GM12878 (cell line): ENCODE results near the gene SNCAIP. TPM values are rescaled to one million over a fixed set of nuclear protein-coding genes. Genes with fewer than 3 reads are reported as not detected.

Experiments used
- ATAC-seq: fragments of 200-7000 bp; cut with Tn5 transposase; 3 replicates; pipeline ENCODE4 v1.9.1; 2020; ENCODE audit warnings: mild to moderate bottlenecking, moderate library complexity
- BruUV-seq: library from RNA; stranded (reverse); fragments of 400-500 nt; replicated peaks from 2 replicates; lab custom pipeline; 2021; lab: Mats Ljungman, UMichigan
- CTCF ChIA-PET: fragments of 300-600 bp; sonication (Branson Sonifier 250); formaldehyde crosslinking; extraction: SDS; loops from one replicate; lab custom pipeline; 2021; ENCODE audit warnings: inconsistent platforms; lab: Yijun Ruan, JAX
- POLR2A ChIA-PET: fragments of 350-600 bp; formaldehyde crosslinking; extraction: SDS; loops from one replicate; lab custom pipeline; 2021; ENCODE audit warnings: inconsistent platforms; lab: Charles Lee
- RAD21 ChIA-PET: fragments of 300-600 bp; sonication (Branson Sonifier 250); formaldehyde crosslinking; loops from one replicate; lab custom pipeline; 2023; ENCODE audit warnings: antibody characterized with exemption; ENCODE audit not compliant: unreplicated experiment; lab: Charles Lee
- SMC1A ChIA-PET: fragments of 300-600 bp; sonication (Branson Sonifier 250); formaldehyde crosslinking; loops from one replicate; lab custom pipeline; 2023; ENCODE audit not compliant: unreplicated experiment, uncharacterized antibody; lab: Charles Lee
- DNase-seq: peaks from one replicate; pipeline ENCODE4 v3.0.0-alpha.2; 2011; ENCODE audit warnings: low read depth, low spot score
- FAIRE-seq: peaks from 3 replicates; lab custom pipeline; 2011; peaks lifted over from hg19 to GRCh38; lab: Jason Lieb, UNC
- H2AFZ ChIP-seq: 2 replicates; pipeline ENCODE4 v1.6.0; 2011; ENCODE audit warnings: low read depth, low read length, control low read depth; ENCODE audit not compliant: control insufficient read depth
- H3K27ac ChIP-seq: 2 replicates; pipeline ENCODE4 v1.5.1; 2011; ENCODE audit warnings: control low read depth; ENCODE audit not compliant: control insufficient read depth, insufficient read depth
- H3K27me3 ChIP-seq, 2 experiments: replicated peaks in 1 of 2; 2 replicates each; pipeline versions ENCODE4 v1.6.0 to v1.6.1; 2011; ENCODE audit warnings: low read length in 1 of 2; ENCODE audit not compliant: control insufficient read depth in 2 of 2, insufficient read depth in 2 of 2
- H3K36me3 ChIP-seq, 2 experiments: 2 replicates each; pipeline ENCODE4 v1.5.1; 2011; ENCODE audit warnings: low read length in 1 of 2; ENCODE audit not compliant: control insufficient read depth in 2 of 2, insufficient read depth in 2 of 2
- H3K4me1 ChIP-seq: 2 replicates; pipeline ENCODE4 v1.6.1; 2011; ENCODE audit warnings: mild to moderate bottlenecking, low read length, moderate library complexity, mixed read lengths; ENCODE audit not compliant: control insufficient read depth, insufficient read depth
- H3K4me2 ChIP-seq: 2 replicates; pipeline ENCODE4 v1.6.0; 2011; ENCODE audit warnings: control low read depth; ENCODE audit not compliant: control insufficient read depth, insufficient read depth
- H3K4me3 ChIP-seq: fragments of 200-600 bp; sonication (generic); 2 replicates; pipeline ENCODE4 v1.5.1; 2016
- H3K79me2 ChIP-seq: 2 replicates; pipeline ENCODE4 v1.6.0; 2011; ENCODE audit warnings: low read length; ENCODE audit not compliant: control insufficient read depth, insufficient read depth
- H3K9ac ChIP-seq: 2 replicates; pipeline ENCODE4 v1.8.0; 2011; ENCODE audit warnings: low read length, control low read depth, mixed read lengths; ENCODE audit not compliant: control insufficient read depth, insufficient read depth
- H3K9me3 ChIP-seq: replicated peaks from 3 replicates; pipeline ENCODE4 v1.5.1; 2011; ENCODE audit warnings: mild to moderate bottlenecking, low read length; ENCODE audit not compliant: control insufficient read depth, insufficient read depth
- H4K20me1 ChIP-seq: 2 replicates; pipeline ENCODE4 v1.6.0; 2011; ENCODE audit not compliant: control insufficient read depth, insufficient read depth
- BCL11A ChIP-seq: IDR thresholded peaks from 2 replicates; pipeline ENCODE4 v1.6.1; 2011; ENCODE audit warnings: low read depth, low read length
- CEBPB ChIP-seq, 2 experiments: fragments of 150-350 bp in 1 of 2; IDR thresholded peaks; 2 replicates each; pipeline ENCODE4 v1.6.1; 2012 to 2014; ENCODE audit warnings: low read depth in 2 of 2, low read length in 2 of 2, borderline replicate concordance in 1 of 2, inconsistent platforms in 1 of 2
- CTCF ChIP-seq, 3 experiments: IDR thresholded peaks in 2 of 3; conservative IDR thresholded peaks in 1 of 3; 2 replicates each; pipeline ENCODE4 v1.5.1; 2011; ENCODE audit warnings: low read depth in 3 of 3, low read length in 3 of 3, mild to moderate bottlenecking in 3 of 3, control low read depth in 2 of 3, moderate library complexity in 2 of 3, inconsistent platforms in 1 of 3, mixed read lengths in 1 of 3; ENCODE audit not compliant: control insufficient read depth in 2 of 3, insufficient read depth in 1 of 3; ENCODE audit errors: extremely low read depth in 1 of 3
- LARP7 ChIP-seq: fragments of 450-650 bp; IDR thresholded peaks from 2 replicates; pipeline ENCODE4 v1.6.1; 2017; ENCODE audit warnings: mild to moderate bottlenecking
- MLLT1 ChIP-seq: fragments of 450-650 bp; IDR thresholded peaks from 2 replicates; pipeline ENCODE4 v1.6.1; 2016; ENCODE audit warnings: mild to moderate bottlenecking
- MTA3 ChIP-seq: IDR thresholded peaks from 2 replicates; pipeline ENCODE4 v1.6.1; 2012; ENCODE audit warnings: low read length, inconsistent platforms, borderline replicate concordance
- RB1 ChIP-seq: fragments of 450-650 bp; formaldehyde crosslinking; IDR thresholded peaks from 2 replicates; pipeline ENCODE4 v1.6.1; 2017; ENCODE audit warnings: mild to moderate bottlenecking, borderline replicate concordance
- SMAD1 ChIP-seq: fragments of 450-650 bp; IDR thresholded peaks from 2 replicates; pipeline ENCODE4 v1.6.1; 2018; ENCODE audit warnings: mild to moderate bottlenecking, low read depth; ENCODE audit not compliant: partially characterized antibody
- TCF12 ChIP-seq: IDR thresholded peaks from 2 replicates; pipeline ENCODE4 v1.6.1; 2011; ENCODE audit warnings: low read depth, mild to moderate bottlenecking, low read length
- TCF3 ChIP-seq: IDR thresholded peaks from 2 replicates; pipeline ENCODE4 v1.6.1; 2012; ENCODE audit warnings: low read depth, mild to moderate bottlenecking, low read length, borderline replicate concordance; ENCODE audit not compliant: insufficient read depth
- TCF7 ChIP-seq: IDR thresholded peaks from 2 replicates; pipeline ENCODE4 v1.6.1; 2014; ENCODE audit warnings: antibody characterized with exemption, borderline replicate concordance
- USF1 ChIP-seq: IDR thresholded peaks from 2 replicates; pipeline ENCODE4 v1.6.1; 2011; ENCODE audit warnings: borderline replicate concordance, low read depth, mild to moderate bottlenecking, moderate library complexity, mixed read lengths, low read length; ENCODE audit not compliant: insufficient read depth; ENCODE audit errors: extremely low read length
- USF2 ChIP-seq: IDR thresholded peaks from 2 replicates; pipeline ENCODE4 v1.6.1; 2011; ENCODE audit warnings: low read depth, low read length, improper control_type of control experiment, borderline replicate concordance
- YBX1 ChIP-seq: fragments of 450-650 bp; IDR thresholded peaks from 2 replicates; pipeline ENCODE4 v1.6.1; 2016; ENCODE audit warnings: antibody characterized with exemption
- ZZZ3 ChIP-seq: IDR thresholded peaks from 2 replicates; pipeline ENCODE4 v1.6.1; 2011; ENCODE audit warnings: low read depth; ENCODE audit not compliant: control insufficient read depth, insufficient read length
- WGBS: methylation state at CpG from one replicate; pipeline ENCODE4 v1.1.6; 2016; ENCODE audit warnings: low lambda C conversion rate; ENCODE audit not compliant: insufficient replicate concordance, insufficient coverage; ENCODE audit errors: missing lambda C conversion rate; 5-methylcytosine and 5-hydroxymethylcytosine counted together
- in situ Hi-C: fragments of 300-500 bp; cut with MboI; formaldehyde crosslinking; loops from 9 replicates; pipeline ENCODE4 v1.14.3; 2018; ENCODE audit warnings: mixed read lengths
- intact Hi-C: fragments of 100-400 bp; cut with micrococcal nuclease; formaldehyde crosslinking; loops from one replicate; pipeline ENCODE4 v1.14.2; 2022; ENCODE audit not compliant: unreplicated experiment
- polyA plus RNA-seq, 11 experiments: library from polyadenylated mRNA; depleted of rRNA in 4 of 11; unstranded in 6 of 11; stranded (reverse) in 5 of 11; fragments of >200 nt; fragmentation: Nextera tagmentation in 4 of 11; fragmentation: Illumina TruSeq in 1 of 11; extraction: Ambion mirVana in 4 of 11; extraction: Trizol in 1 of 11; gene quantifications; 1 replicate in 1 of 11; 2 replicates in 10 of 11; pipeline versions ENCODE4 v1.2.1 to v1.2.3, GENCODE V29; 2011 to 2016; ENCODE audit warnings: inconsistent platforms in 2 of 11, missing spikeins in 2 of 11, low read depth in 1 of 11
- total RNA-seq, 4 experiments: library from RNA; depleted of rRNA in 3 of 4; stranded (reverse); fragments of >200 nt in 3 of 4; fragmentation: Illumina TruSeq in 1 of 4; extraction: Trizol in 1 of 4; gene quantifications; 2 replicates each; pipeline versions ENCODE4 v1.2.1 to v1.2.3, GENCODE V29; 2013 to 2021

Gene SNCAIP
- total and polyA plus RNA-seq, 10 of the 15 experiments (the other 5 are each of a cell fraction or from before 2014, with no cell fraction given) = 0.03 to 0.62 (median 0.16) TPM; not detected in 1

GRCh38 chr5:122471752-122472061 is 159.7 kb downstream of the SNCAIP start (continued):
- no peak for TF ChIP-seq MLLT1
- TF ChIP-seq CEBPB (IDR thresholded peaks at IDR 0.05; ENCODE audit: borderline replicate concordance in 1 of 2, low read depth in 2 of 2, low read length in 2 of 2) = no peak
- no peak for TF ChIP-seq BCL11A
- no peak for TF ChIP-seq TCF12
- TF ChIP-seq USF1 = no peak
- no peak for TF ChIP-seq MTA3

- SMC1A ChIA-PET = no interaction called here
- in situ Hi-C loops = no loop called here
- H3K9me3 ChIP-seq = no peaks in the 10 kb centered on the region
- TF ChIP-seq TCF7 (no peak), YBX1 (no peak), TCF3 (no peak), RB1 (no peak), USF2 (no peak), LARP7 (no peak), CTCF (IDR thresholded peaks at IDR 0.05 in 2 of 3, conservative IDR thresholded peaks at IDR 0.05 in 1 of 3; ENCODE audit: control insufficient read depth in 2 of 3, extremely low read depth in 1 of 3, insufficient read depth in 1 of 3, low read depth in 3 of 3, low read length in 3 of 3) (no peak), SMAD1 (no peak), ZZZ3 (no peak)
Measured at GRCh38 chr5:122473138-122473843, 161.3 kb downstream of the SNCAIP start.

More at GRCh38 chr5:122473138-122473843, 161.3 kb downstream of the SNCAIP start:
- Histone ChIP-seq H4K20me1 (no peaks in the 10 kb centered on the region), H3K79me2 (no peaks in the 10 kb centered on the region), H3K9ac (no peak overlapping the region), H3K4me3 (no peak overlapping the region), H3K4me1 (no peaks in the 10 kb centered on the region), H2AFZ (no peak overlapping the region), H3K4me2 (no peak overlapping the region), H3K27ac (no peak overlapping the region), H3K27me3 (no peaks in the 10 kb centered on the region; a peak in 1 of 4 replicates), H3K36me3 (no peaks in the 10 kb centered on the region)
- BruUV-seq = no TSS peak
- RAD21 ChIA-PET = no interaction called here
- DNase-seq (no peak), FAIRE-seq (no peak), ATAC-seq (no peak)
- POLR2A ChIA-PET = interaction anchor here (0.6 to 0.7 kb wide), 2 partner anchors 154 to 165 kb away, joined by 3 read pairs; no protein-coding TSS in a partner anchor
- CTCF ChIA-PET = interaction anchor here (1.2 kb wide), 1 partner anchor 11 kb away, joined by 4 read pairs; no protein-coding TSS in a partner anchor
- intact Hi-C loops = no loop called here
- 45% methylated on average over 5 of the region's 5 CpGs for WGBS
